ENCODE measurements around the gene IL6.
A peak's percentile ranks its signal among the peaks of the same experiment; 100 is the strongest.
"Not testable (repeated sequence)": the region's sequence is repeated elsewhere in the genome, so short reads cannot be mapped to it uniquely, and the experiment has no call there.

IL6 gene

DNA sequence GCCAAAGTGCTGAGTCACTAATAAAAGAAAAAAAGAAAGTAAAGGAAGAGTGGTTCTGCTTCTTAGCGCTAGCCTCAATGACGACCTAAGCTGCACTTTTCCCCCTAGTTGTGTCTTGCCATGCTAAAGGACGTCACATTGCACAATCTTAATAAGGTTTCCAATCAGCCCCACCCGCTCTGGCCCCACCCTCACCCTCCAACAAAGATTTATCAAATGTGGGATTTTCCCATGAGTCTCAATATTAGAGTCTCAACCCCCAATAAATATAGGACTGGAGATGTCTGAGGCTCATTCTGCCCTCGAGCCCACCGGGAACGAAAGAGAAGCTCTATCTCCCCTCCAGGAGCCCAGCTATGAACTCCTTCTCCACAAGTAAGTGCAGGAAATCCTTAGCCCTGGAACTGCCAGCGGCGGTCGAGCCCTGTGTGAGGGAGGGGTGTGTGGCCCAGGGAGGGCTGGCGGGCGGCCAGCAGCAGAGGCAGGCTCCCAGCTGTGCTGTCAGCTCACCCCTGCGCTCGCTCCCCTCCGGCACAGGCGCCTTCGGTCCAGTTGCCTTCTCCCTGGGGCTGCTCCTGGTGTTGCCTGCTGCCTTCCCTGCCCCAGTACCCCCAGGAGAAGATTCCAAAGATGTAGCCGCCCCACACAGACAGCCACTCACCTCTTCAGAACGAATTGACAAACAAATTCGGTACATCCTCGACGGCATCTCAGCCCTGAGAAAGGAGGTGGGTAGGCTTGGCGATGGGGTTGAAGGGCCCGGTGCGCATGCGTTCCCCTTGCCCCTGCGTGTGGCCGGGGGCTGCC, at the start of gene IL6:
IL6 (plus strand) TSS at position 294 of the 807 bp plus-strand sequence; CDS start at position 357, 63 bp downstream.
- DNase-seq, result peak in 1 of 2 experiments; percentile 56

DNA sequence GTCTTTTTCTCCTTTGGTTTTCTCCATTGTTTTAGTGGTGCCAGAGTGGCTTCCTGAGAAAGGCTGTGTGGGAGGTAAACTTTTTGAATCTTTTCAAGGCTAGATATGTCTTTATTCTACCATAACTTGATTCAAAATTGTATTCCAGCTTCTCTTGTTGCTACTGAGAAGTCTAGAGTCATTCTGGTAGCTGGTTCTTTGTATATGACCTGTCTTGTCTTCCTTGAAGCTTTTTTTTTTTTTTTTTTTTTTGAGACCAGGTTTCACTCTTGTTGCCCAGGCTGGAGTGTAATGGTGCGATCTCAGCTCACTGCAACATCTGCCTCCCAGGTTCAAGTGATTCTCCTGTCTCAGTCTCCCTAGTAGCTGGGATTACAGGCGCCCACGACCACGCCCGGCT, 49.7 kb upstream of the IL6 start:
- not testable (repeated sequence) for DNase-seq

DNA sequence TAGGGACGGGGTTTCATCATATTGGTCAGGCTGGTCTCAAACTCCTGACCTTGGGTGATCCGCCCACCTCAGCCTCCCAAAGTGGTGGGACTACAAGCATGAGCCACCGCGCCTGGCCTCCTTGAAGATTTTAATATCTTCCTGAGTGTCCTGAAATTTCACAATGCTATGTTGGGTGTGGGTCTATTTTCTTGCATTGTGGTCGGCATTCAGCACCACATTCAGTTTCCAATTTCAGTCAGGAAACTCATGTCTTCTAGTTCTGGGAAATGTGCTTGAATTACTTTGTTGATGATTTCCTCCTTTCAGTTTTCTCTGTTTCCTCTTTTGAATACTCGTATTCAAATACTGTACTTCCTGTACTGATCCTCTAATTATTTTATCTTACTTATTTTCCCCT, 49.3 kb upstream of the IL6 start:
- DNase-seq, result no peak

GRCh38 chr7:22680482-22680911, 46.5 kb upstream of the IL6 start:
- DNase-seq, result no peak

- no peak for DNase-seq
These were observed 45.7 kb upstream of the IL6 start for GRCh38 chr7:22681312-22681711.

- DNase-seq, result no peak
These were observed 44.9 kb upstream of the IL6 start for GRCh38 chr7:22681852-22682657.

- DNase-seq, result no peak
These were observed 43.6 kb upstream of the IL6 start for GRCh38 chr7:22683379-22683778.

DNA sequence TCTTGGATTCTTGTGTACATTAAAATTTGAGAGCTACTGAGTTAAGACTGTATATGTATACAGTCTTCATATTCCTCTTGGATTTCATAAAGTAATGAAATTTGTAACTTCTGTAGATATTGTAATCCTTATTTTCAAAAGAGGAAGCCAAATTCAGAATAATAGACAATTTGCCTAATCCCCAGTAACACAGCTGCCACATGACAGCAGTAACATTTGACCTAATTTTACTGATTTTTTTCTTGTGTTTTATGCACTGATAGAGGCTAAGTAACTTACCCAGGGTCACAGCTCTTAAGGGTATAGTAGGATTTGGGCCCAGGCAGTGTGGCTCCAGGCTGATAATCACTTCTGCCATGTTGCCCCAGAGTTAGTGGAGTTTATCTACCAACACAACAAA, 40.4 kb upstream of the IL6 start:
- DNase-seq, result no peak

DNA sequence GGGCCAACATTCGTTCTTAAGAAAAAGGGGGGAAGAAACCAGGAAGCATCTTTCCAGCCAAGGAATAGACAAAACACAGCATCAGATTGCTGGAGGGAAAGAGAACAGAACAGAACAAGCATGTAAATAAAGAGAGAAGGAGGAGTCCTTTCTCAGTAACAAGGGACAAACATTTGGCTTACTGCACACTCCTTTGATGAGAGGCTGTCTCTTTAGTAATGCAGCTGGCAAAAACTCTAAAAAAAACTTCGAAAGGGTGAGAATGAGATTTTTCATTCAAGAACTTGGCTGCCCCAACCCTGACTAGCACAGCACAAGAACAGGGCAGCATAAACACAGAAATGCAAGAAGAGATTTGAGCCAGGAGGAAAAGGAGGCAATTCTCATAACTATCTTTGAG, 38.9 kb upstream of the IL6 start:
- DNase-seq, result no peak

GRCh38 chr7:22688934-22689333, 38.1 kb upstream of the IL6 start:
- DNase-seq, result not testable (repeated sequence)

GRCh38 chr7:22694597-22695207, 32.3 kb upstream of the IL6 start:
- DNase-seq, result no peak

DNA sequence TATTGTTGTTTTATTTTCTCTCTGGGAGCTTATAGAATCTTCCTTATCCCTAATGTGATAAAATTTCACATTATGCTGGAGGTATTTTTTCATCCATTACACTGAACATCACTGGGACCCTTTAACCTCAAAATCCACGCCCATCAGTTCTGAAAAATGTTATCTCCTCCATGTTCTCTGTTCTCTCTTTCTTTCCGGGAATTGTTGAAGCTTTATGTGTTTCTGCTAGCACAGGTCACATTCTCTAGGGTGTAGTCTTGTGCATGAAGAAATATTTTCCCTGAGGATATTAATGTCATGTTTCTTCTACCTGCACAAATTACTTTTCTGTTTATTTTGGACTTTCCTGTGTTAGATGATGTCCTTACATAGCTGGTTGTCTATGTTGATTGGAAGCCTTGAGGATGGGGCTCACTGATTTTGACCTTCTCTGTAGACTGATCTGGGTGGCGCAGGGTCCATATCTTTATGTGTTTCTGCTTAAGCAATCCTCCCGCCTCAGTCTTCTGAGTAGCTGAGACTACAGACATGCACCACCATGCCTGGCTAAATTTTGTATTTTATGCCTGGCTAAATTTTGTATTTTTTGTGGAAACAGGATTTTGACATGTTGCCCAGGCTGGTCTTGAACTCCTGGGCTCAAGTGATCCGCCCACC, 31.4 kb upstream of the IL6 start:
- DNase-seq, result no peak

GRCh38 chr7:22696541-22697228, 30.3 kb upstream of the IL6 start:
- no peak for DNase-seq

DNA sequence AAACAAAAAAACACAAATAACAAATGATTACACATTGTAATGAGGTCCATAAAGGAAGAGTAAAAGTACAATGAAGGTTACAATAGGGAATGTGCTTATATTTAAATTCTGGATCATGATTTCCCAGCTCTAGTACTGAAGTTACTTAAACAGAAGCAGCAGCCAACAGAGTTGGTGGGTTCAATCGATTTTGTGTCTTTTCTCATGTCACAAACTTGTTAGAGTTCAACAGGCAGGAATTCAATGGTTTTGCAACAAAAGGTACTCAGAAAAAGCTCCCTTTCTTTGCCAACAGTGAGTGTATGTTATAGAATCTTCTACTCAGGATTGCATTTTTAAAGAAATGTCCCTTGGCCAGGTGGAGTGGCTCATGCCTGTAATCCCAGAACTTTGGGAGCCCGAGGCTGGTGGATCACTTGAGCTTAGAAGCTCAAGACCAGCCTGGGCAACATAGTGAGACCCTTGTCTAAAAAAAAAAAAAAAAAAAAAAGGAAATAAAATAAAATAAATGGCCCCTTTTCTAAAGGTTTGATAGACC, 29.6 kb upstream of the IL6 start:
- DNase-seq, result no peak

GRCh38 chr7:22697876-22698606, 29.0 kb upstream of the IL6 start:
- no peak for DNase-seq

DNA sequence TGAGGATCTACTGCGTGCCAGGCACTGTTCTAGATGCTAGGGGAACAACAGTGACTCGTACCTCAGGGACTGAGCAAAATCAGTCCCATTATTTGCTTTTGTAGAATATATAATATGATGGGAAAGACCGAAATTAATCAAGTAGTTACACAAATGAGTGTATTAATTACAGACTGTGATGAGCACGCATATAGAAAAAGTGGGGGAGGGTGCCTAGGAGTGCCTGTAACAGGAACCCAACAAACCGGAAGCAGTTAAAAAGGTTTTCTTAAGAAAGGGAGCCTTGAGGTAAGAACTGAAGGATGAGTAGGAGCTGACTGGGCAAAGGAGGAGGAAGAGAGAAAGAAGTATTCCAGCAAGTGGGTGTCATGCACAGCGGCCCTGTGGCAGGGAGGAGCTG, 28.2 kb upstream of the IL6 start:
- no peak for DNase-seq

DNA sequence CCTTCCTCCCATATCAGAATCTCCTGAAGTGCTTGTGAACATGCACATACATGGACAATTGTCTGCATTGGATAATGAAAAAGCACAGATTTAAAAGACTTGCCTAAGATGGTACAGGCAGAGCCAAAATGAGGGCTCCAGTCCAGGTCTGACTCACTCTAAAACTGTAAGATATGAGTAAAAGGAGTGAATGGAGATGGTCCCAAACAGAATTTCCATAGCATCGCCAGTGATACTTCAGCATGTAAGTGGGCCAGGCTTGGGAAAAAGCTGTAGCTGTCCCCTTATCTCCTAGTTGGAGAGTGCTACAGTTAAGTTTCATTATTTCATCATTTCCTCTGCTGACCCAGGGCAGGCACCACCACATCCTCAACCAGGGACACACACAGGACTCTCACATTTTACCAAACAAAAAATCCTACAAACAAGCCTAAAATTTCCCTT, 26.4 kb upstream of the IL6 start:
- no peak for DNase-seq

DNA sequence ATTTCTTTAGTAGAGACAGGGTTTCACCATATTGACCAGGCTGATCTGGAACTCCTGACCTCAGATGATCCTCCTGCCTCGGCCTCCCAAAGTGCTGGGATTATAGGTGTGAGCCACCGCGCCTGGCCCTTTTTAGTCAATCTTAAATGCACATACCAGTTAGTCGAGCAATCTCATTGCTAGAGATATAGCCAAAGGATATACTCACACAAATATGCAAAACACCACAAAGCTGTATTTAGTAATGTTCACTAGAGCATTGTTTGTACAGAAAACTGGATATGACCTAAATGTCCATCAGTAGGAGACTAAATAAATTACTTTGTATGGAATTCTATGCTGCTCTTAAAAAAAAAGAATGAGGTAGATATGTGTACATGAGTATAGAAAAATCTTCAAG, 24.5 kb upstream of the IL6 start:
- no peak for DNase-seq

DNA sequence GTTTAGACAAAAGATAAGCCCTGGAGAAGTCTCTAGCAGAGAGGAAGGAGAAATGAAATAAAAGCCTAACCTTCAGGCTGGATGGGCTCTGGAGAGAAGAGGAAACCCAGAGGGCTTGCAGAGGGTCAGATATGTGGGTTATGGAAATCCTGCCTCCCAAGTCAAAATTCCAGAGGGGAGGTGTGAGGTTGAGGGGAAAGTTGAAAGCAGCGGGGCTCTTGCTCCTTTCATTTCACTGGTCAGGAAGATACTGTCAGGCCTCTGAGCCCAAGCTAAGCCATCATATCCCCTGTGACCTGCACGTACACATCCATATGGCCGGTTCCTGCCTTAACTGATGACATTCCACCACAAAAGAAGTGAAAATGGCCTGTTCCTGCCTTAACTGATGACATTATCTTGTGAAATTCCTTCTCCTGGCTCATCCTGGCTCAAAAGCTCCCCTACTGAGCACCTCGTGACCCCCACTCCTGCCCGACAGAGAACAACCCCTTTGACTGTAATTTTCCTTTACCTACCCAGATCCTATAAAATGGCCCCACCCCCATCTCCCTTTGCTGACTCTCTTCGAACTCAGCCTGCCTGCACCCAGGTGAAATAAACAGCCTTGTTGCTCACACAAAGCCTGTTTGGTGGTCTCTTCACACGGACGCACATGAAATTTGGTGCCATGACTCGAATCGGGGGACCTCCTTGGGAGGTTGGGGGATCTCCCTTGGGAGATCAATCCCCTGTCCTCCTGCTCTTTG, 23.7 kb upstream of the IL6 start:
- not testable (repeated sequence) for DNase-seq

- not testable (repeated sequence) for DNase-seq
These were observed 22.9 kb upstream of the IL6 start for GRCh38 chr7:22703978-22704610.

All from NCI-H2081 (cell line).